Nephron (organoid): ENCODE measurements around the gene PRRC2A.
A peak's percentile ranks its signal among the peaks of the same experiment; 100 is the strongest.

Source experiments
- H3K27ac Mint-ChIP-seq, 3 experiments: 2 replicates each; pipeline ENCODE4 v1.8.0; 2020; ENCODE audit warnings: mixed read lengths in 3 of 3, mild to moderate bottlenecking in 2 of 3, moderate library complexity in 1 of 3
- H3K27me3 Mint-ChIP-seq: 2 replicates; pipeline ENCODE4 v1.8.0; 2021; ENCODE audit warnings: low read depth, mild to moderate bottlenecking, moderate library complexity, mixed read lengths
- H3K36me3 Mint-ChIP-seq: 2 replicates; pipeline ENCODE4 v1.8.0; 2020; ENCODE audit warnings: low read depth, mixed read lengths
- H3K4me1 Mint-ChIP-seq: 2 replicates; pipeline ENCODE4 v1.8.0; 2020; ENCODE audit warnings: mixed read lengths
- H3K4me3 Mint-ChIP-seq, 3 experiments: 2 replicates each; pipeline ENCODE4 v1.8.0; 2020; ENCODE audit warnings: mild to moderate bottlenecking in 3 of 3, mixed read lengths in 3 of 3, moderate library complexity in 2 of 3
- H3K9me3 Mint-ChIP-seq: 2 replicates; pipeline ENCODE4 v1.8.0; 2020; ENCODE audit warnings: mixed read lengths
- CTCF ChIP-seq, 3 experiments: fragments of 200-600 bp; sonication (generic); IDR thresholded peaks; one replicate each; pipeline ENCODE4 v1.5.0; 2021; ENCODE audit warnings: antibody characterized with exemption in 3 of 3; ENCODE audit not compliant: unreplicated experiment in 3 of 3

The PRRC2A gene

DNA sequence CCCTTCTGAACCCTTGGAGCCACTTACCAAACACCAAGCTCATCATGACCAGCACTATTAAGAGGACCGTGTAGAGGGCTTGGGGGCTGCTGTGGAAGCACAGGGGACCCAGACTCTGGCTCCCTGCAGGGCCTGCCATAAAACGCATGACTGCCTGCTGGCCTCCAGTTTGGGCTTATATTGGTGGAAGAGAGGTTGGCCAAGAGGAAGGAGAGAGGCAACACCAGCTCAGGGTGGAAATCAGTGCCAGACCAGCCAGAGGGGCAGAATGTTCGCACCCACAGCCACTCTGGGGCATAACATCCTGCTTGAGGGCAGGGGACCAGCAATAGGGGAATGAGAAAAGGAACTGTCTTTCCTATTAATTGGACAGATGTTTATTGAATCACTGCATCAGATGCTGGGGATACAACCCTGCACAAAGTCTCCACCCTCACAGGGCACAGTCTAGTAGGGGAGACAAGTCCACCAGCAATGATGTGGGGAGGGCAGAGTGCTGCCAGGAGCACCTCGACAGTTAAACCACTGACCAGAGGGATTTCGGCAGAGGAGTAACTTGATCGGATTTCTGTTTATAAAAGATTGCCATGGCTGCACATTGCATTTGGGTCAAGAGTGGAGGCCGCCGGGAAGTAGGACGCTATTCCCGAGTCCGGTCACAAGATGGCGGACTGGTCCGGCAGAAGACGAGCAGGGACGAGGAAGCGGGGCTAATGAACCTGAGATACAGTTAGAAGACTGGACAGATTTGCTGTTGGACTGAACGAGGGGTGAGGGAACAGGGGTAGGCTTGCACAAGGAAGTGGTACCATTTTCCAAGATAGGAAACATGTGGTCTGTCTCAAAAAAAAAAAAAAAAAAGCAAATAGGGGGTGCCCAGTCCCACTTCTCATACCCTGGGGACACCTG lies 60.0 kb downstream of the PRRC2A start, which contains the start of gene LY6G5C:
Gene LY6G5C (minus strand): TSS at position 842 of the 909 bp plus-strand sequence. CDS start 694 bp downstream, at position 148.
- H3K27me3 Mint-ChIP-seq, result no peaks in the 10 kb centered on the region
- peaks cover 26% of the 10 kb centered on the region for H3K4me1 Mint-ChIP-seq
- no peaks in the 10 kb centered on the region for H3K9me3 Mint-ChIP-seq
- H3K4me3 Mint-ChIP-seq, result peak within 1 kb of the TSS; percentile 82 to 83 (median 83)
- TF ChIP-seq CTCF (IDR thresholded peaks at IDR 0.05; ENCODE audit: unreplicated experiment in 3 of 3), result peak; percentile 71 to 81 (median 74)
- H3K27ac Mint-ChIP-seq, result peak within 1 kb of the TSS; percentile 65 to 75 (median 73)
- peaks cover 6% of the 10 kb centered on the region for H3K36me3 Mint-ChIP-seq

DNA sequence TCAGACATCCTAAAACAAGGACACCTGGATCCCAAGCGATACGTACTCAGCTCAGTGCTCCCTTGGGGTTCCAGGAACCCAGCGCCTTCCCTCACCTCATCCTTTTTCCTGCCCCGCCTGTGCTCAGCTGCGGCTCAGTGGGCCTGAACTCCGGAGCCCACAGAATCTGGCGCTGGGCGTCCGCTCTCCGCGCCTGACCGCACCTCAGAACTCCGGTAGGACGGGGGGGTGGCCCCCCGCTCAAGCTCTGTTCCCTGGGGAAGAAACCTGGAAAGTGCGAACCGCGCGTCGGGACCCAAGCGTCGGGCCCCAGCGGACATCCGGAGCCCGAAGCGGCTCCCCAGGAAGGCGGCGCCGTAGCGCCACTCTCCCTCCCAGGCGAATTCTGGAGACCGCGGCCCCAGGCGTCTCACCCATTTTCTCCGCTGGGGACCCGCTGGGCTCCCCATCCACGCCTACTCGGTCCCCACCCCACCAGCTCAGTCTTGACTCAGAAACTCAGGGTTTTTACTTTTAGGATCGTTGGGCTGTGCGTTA lies 60.7 kb downstream of the PRRC2A start:
- TF ChIP-seq CTCF (IDR thresholded peaks at IDR 0.05; ENCODE audit: unreplicated experiment in 3 of 3), result no peak
- Mint-ChIP-seq H3K27me3 (no peaks in the 10 kb centered on the region), H3K4me1 (peaks cover 26% of the 10 kb centered on the region), H3K4me3 (peak overlapping the region; percentile 82 to 83 (median 83)), H3K27ac (peak overlapping the region; percentile 65 to 75 (median 73)), H3K9me3 (no peaks in the 10 kb centered on the region), H3K36me3 (peaks cover 13% of the 10 kb centered on the region)

DNA sequence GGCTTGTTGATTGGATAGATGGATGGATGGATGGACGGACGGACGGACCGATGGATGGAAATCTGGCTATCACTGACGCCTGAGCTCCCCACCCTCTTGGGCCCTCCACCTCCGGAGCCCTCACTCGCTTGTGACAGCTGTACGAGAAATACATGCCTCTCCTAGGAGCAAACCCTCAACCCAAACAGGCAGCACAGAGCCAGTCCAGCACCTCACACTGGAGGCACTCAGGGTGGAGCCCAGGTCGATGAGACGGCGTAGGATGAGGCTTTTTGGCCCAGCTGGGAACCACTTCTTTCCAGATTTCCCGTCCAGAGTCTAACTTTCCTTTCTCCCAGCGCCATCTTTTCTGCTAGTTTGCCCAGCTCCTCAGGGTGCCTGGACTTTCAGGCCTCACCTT lies 63.1 kb downstream of the PRRC2A start:
- H3K27ac Mint-ChIP-seq, result peak overlapping the region; percentile 31 to 69 (median 48)
- peaks cover 31% of the 10 kb centered on the region for H3K36me3 Mint-ChIP-seq
- peaks cover 33% of the 10 kb centered on the region for H3K4me1 Mint-ChIP-seq
- no peaks in the 10 kb centered on the region for H3K27me3 Mint-ChIP-seq
- H3K4me3 Mint-ChIP-seq, result peak overlapping the region; percentile 79 to 83 (median 80)
- no peak for TF ChIP-seq CTCF (IDR thresholded peaks at IDR 0.05; ENCODE audit: unreplicated experiment in 3 of 3)
- H3K9me3 Mint-ChIP-seq, result no peaks in the 10 kb centered on the region

DNA sequence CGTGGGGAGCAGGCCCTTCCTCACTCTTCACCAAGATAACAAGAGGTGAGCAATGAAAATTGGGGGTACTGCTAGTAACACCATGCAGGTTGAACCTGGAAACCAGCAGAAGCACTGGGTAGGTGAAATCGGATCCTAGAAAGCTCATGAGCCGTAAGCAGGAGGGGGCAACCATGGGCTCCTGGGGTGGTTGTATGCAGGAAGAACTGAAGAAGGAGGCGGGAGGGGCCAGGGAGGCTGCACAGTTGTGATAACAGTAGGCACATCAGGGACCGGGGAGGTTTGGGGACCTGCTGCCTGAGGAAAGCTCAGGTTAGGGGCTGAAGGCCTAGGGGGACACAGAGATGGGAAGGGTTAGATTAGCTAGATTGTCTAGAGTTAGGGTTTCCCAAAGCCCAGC lies 66.0 kb downstream of the PRRC2A start:
- no peak for TF ChIP-seq CTCF (IDR thresholded peaks at IDR 0.05; ENCODE audit: unreplicated experiment in 3 of 3)
- no peaks in the 10 kb centered on the region for H3K27me3 Mint-ChIP-seq
- no peaks in the 10 kb centered on the region for H3K9me3 Mint-ChIP-seq
- H3K36me3 Mint-ChIP-seq, result peaks cover 46% of the 10 kb centered on the region
- no peak overlapping the region for H3K27ac Mint-ChIP-seq
- H3K4me1 Mint-ChIP-seq, result peaks cover 21% of the 10 kb centered on the region
- no peak overlapping the region for H3K4me3 Mint-ChIP-seq

GRCh38 chr6:31687321-31687720 lies 66.8 kb downstream of the PRRC2A start:
- peaks cover 52% of the 10 kb centered on the region for H3K36me3 Mint-ChIP-seq

More at GRCh38 chr6:31687321-31687720, 66.8 kb downstream of the PRRC2A start:
- Mint-ChIP-seq H3K27ac (peak overlapping the region in 1 of 3 experiments; percentile 37), H3K4me1 (peaks cover 18% of the 10 kb centered on the region), H3K4me3 (no peak overlapping the region), H3K27me3 (no peaks in the 10 kb centered on the region), H3K9me3 (no peaks in the 10 kb centered on the region)
- TF ChIP-seq CTCF (IDR thresholded peaks at IDR 0.05; ENCODE audit: unreplicated experiment in 3 of 3), result no peak
